HG02938 (cell line): ENCODE data around the gene GLYATL1B.
"Not testable (repeated sequence)": the region's sequence is repeated elsewhere in the genome, so short reads cannot be mapped to it uniquely, and the experiment has no call there.

Experiments
- ATAC-seq: cut with Tn5 transposase; IDR thresholded peaks from one replicate; pipeline ENCODE4 v1.9.1; 2021; ENCODE audit warnings: mild to moderate bottlenecking, moderate library complexity; ENCODE audit not compliant: unreplicated experiment

GLYATL1B gene

DNA sequence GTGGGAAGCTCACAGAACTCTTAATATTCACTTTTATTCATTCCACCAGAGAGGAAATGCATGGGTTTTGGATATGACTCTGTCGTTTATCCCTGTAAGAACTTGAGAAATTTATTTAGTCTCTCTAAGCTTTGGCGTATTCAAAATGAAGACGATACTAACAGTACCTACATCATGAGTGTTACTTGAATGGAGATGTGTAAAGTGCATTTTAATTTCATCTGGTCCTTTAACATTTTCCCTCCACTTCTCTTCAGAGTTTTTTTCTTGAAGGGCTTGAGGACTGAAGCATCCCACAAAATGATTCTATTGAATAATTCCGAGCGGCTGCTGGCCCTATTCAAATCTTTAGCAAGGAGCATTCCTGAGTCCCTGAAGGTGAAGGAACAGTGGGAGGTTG lies at the start of gene GLYATL1B:
Gene GLYATL1B (plus strand): TSS at position 301 of the 400 bp plus-strand sequence. CDS start 0 bp downstream, at position 301.
- not testable (repeated sequence) for ATAC-seq

- ATAC-seq: not testable (repeated sequence)
These were observed 49.6 kb upstream of the GLYATL1B start for GRCh38 chr11:59036542-59036941.

GRCh38 chr11:59037434-59037833 lies 48.7 kb upstream of the GLYATL1B start:
- not testable (repeated sequence) for ATAC-seq

DNA sequence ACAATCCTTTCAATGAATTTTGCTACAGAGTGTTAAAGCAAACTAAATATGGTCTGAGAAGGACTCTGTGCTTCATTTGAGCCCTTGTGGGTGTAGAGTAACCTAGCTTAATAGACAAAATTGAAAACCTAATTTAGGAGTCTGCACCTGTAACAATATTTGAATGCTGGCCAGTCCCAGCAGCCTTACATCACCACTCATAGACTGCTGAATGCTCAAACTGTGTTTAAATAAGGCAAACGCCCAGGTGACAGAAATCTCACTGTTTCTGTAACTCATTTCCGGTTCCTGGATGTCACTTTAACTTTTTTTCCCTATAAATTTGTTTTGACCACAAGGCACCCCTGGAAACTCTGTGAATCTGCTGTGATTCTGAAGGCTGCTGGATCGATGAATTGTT lies 45.5 kb upstream of the GLYATL1B start:
- ATAC-seq: no peak

DNA sequence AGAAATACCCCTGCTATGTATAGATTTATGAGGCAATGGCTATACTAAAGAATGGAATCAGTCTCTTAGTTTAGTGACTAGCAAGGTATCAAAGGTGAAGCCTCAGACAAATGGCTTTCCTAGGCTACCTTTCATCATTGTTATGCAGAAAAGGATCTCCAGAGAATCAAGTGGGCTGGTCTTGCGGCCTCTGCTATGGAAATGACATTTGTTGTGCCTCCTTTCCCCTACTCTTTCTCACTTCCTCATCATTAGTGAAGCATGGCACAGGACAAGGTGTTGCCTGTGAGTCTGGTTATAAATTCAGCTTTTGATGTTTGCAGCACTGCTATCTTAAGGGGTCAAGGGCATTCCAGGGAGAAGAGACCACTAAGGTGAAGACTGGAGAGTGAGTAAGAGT lies 34.7 kb upstream of the GLYATL1B start:
- not testable (repeated sequence) for ATAC-seq

DNA sequence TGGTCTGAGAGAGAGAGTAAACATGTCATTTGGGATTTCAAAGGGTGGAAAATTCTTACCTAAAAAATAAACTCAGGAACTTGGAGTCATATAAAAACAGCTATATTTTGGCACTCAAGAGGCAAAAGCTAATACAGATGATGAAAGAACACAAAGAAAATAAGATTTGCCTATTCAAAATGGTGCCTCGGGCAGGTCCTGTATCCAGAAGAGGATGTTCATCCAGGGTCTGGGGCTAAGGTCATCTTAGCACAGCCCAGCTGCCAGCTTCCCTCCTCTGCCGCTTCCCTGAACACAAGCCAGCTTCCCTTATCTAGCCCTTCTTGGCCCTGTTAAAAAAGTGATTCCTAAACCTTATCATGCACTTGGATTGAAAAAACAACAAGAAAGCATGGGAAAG lies 33.8 kb upstream of the GLYATL1B start:
- not testable (repeated sequence) for ATAC-seq

DNA sequence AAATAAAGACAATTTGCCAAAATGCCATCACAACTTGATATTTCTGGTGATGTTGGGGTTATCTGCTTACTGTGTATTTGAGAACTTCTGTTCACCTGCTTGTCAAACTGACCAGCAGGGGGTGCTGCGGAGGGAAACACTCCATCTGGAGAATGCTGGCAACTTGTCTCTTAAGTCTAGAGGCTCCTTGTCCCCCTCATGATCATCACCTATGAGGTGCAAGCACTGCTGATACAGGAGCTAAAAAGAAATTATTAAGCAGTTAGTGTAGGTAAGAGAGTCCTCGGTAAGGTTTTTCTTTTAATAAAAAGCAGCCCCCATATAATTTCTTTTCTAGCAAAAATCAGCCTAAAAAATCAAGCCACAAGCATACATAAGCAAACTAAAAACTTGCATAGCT lies 32.7 kb upstream of the GLYATL1B start:
- ATAC-seq: peak; percentile 63

DNA sequence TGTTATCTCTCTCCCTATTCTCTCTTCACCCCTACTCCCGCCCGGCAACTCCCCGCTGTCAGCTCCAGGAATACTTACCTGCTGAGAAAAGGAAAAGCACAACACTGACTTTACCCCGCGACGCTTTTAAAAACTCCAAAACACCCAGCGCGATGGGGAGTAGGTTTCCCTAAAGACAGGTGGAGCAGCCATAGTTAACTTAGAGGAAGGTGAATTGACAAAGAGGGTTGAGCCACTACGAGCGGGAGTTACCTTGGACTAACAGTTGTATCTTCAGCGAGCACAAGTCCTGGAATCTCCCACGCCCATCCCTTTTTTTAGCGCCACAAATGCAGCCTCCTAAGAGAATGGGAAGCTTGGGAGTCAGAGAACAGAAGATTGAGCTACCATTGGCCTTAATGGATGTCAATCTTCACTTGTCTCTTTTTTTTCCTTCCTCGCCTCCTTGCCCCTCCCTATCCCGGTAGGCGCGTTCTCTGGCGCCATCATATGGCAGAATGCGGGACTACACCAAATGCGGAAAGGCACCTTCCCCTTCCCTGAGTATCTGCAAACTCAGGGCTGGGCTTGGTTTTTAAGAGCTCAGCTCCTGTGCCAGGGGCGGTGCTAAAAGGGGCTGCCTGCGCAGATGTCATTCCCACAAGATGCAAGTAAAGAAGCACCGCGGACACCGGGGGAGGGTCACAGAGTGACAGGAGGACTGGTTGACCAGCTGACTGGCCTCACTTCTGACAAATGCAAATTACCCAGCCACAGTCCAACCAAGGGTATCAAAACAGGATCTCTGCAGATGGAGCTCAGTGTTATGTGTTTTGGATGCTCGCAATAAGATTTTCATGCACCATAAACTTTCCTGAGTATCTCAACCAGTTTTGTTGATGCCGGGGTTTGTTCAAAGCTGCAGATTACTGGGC lies 27.7 kb upstream of the GLYATL1B start:
- ATAC-seq: peak; percentile 91

DNA sequence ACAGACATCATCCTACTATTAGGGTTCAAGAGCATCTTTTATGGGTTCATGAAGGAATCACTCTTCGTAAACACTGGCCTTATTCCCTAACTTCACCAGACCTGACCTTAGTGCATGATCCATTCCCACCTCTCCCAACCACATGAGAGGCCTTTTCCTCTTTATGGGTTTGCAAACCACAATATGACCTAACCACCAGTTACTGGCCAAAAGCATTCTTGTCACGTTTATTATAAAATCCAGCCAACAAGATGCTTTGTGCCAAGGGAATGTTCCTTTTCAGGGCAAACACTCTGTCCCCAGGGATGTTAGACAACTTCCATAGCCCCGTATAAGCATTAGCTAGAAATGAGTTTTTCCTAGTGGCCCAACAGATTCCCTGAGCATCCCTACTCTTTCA lies 26.0 kb upstream of the GLYATL1B start:
- not testable (repeated sequence) for ATAC-seq

DNA sequence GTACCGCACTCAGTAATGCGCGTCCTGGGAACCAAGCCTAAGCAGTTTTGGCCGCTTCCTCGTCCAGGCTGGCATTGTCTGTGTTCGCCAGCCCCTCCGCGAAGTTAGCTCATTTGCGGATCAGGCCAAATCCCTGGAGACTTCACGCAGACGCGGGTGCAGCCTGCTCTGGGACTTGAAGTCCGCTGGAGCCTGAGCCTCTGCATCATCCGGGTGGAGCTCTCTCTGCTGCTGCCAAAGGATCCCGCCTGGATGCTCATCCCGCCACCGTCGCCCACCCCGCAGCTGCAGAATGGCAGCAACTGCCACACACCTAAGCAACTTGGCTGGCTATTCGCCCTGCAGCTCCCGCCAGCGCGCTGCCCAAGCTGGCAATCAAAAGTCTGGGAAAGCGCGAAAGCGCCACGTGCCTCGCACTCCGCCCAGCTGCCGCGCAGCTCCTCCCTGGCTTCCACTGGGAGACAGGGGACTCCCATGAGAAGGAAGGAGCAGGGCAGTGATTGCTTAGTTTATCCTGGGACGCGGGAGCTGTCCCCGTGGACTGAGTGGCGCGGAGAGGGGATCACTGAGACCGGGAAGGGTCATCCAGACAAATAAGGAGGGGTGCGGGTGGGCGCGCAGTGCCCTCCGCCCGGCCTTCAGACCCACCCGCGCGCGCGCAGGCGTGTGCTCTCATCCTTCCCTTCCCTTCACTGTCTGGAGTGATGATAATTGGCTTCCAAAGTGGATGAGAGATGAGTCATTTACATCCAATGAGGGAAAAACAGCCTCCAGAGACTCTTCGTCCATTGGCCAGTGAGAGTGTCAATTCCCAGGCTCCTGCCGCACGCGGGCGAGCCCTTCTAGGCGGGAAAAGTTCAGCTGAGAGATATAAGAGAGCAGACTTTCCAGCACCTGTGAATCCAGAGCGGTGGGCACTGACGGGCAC lies 23.2 kb upstream of the GLYATL1B start:
- no peak for ATAC-seq

GRCh38 chr11:59063996-59064727 lies 21.9 kb upstream of the GLYATL1B start:
- ATAC-seq: not testable (repeated sequence)

DNA sequence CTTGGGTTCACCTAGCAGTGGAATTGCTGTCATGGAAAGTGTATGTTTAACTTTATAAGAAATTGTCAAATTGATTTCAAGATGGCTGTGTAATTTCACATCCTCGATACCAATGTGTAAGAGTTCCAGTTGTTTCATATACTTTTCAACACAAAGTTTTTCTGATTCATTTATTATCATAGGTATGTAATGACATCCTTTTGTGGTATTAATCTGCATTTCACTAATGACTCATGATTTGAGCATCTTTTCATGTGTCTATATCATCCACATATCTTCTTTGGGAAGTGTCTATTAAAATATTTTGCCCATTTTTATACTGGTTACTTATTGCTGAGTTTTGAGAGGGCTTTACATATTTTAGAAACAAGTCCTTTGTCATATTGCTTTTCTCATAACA lies 17.0 kb upstream of the GLYATL1B start:
- no peak for ATAC-seq

GRCh38 chr11:59076876-59077571 lies 9.1 kb upstream of the GLYATL1B start:
- peak; percentile 90 for ATAC-seq

- ATAC-seq: no peak
These were observed 7.7 kb upstream of the GLYATL1B start for GRCh38 chr11:59078435-59078834.

GRCh38 chr11:59079086-59079485 lies 7.0 kb upstream of the GLYATL1B start:
- ATAC-seq: no peak

DNA sequence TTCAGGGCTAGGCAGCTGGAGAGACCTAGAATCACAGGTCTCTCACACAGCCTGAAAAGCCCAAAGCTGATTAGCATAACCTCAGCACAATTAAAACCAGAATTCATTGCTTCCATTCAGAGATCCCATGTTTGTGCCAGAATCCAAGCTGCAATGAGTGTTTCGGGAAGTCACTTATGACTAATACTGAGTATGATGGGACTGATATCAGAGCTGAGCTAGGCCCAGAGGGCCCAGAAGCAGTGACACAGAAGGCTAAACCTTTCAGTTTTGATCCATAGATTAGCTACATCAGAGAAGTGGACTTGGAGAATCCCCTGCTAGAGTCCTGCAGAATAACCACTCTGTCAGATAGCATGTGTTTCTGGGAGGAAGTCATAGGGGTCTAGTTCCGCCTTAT lies 5.7 kb upstream of the GLYATL1B start:
- not testable (repeated sequence) for ATAC-seq

DNA sequence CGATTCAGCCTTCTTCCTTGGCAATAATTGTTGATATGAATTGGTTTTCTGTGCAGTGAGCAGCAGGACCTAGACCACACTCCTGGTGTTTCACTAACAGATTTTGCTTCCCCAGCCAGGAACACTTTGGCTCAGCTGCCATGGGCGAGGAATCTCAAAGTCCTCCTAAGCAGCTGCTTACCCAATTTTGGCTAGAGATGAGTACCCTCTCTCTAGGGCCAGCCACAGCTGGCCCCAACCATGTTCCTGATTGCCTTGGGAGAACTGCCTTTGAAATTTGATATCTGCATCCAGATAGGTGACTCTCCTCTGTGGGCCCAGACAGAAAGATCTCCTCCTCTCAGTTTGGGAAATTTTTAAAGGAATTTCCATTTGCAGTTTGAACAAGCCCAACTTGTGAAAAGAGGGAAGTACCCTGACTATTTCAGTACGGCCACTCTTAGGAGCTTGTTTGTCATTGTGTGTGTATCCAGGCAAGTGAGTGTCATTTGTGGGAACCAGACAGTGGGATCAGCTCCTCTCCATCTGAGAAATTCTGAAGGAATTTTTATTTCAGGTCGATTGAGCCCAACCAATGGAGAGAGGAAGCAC lies 4.6 kb upstream of the GLYATL1B start:
- not testable (repeated sequence) for ATAC-seq

DNA sequence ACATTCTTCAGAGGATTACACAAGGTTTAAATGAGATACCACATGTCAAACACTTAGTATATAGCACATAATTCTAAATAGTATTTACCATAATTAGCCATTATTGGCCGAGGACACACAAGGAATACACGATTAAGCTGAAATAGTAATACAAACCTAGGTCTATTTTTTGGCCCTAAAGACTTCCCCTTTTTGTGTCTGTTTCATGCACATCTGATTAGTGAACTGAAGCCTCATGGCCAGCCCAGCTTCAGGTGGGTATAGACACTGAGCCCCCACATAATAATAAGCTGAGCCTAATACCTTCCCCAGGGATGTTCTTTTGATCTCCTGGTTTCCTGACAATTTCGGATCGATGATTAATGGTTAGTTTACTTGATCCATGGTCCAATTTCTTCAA lies 2.1 kb downstream of the GLYATL1B start:
- ATAC-seq: no peak

DNA sequence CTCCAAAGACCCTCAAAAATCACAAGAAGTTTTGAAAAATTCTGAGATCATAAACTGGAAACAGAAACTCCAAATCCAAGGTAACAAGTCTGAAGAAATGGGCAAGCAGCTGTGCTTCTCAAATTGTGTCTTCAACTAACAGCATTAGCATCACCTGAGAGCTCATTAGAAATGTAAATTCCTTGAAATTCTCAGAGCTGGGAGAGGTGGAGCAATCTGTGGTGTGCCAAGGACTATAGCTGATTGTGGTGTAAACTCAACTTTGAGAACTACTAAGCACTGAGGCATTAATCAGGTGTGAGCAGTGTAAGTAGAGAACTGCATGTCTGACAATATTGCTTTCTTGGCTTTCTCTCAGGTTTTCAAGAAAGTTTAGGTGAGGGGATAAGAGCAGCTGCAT lies 7.5 kb downstream of the GLYATL1B start:
- not testable (repeated sequence) for ATAC-seq

DNA sequence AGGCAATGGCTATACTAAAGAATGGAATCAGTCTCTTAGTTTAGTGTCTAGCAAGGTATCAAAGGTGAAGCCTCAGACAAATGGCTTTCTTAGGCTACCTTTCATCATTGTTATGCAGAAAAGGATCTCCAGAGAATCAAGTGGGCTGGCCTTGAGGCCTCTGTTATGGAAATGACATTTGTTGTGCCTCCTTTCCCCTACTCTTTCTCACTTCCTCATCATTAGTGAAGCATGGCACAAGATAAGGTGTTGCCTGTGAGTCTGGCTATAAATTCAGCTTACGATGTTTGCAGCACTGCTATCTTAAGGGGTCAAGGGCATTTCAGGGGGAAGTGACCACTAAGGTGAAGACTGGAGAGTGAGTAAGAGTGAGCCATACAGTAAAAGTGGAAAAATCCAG lies 9.1 kb downstream of the GLYATL1B start:
- peak; percentile 81 for ATAC-seq
